IPS-18c (cell line): ENCODE data around the gene DHRS7B.
"Not testable (repeated sequence)": the region's sequence is repeated elsewhere in the genome, so short reads cannot be mapped to it uniquely, and the experiment has no call there.

Experiments used
- H3K4me3 ChIP-seq: 2 replicates; pipeline ENCODE4 v1.7.0; 2013; ENCODE audit warnings: low read depth, mild to moderate bottlenecking, low read length, moderate library complexity; ENCODE audit not compliant: insufficient read depth
- H3K9me3 ChIP-seq: one replicate; pipeline ENCODE4 v1.6.1; 2013; ENCODE audit warnings: mild to moderate bottlenecking, low read length, moderate library complexity; ENCODE audit not compliant: control insufficient read depth, insufficient read depth

Gene DHRS7B

DNA sequence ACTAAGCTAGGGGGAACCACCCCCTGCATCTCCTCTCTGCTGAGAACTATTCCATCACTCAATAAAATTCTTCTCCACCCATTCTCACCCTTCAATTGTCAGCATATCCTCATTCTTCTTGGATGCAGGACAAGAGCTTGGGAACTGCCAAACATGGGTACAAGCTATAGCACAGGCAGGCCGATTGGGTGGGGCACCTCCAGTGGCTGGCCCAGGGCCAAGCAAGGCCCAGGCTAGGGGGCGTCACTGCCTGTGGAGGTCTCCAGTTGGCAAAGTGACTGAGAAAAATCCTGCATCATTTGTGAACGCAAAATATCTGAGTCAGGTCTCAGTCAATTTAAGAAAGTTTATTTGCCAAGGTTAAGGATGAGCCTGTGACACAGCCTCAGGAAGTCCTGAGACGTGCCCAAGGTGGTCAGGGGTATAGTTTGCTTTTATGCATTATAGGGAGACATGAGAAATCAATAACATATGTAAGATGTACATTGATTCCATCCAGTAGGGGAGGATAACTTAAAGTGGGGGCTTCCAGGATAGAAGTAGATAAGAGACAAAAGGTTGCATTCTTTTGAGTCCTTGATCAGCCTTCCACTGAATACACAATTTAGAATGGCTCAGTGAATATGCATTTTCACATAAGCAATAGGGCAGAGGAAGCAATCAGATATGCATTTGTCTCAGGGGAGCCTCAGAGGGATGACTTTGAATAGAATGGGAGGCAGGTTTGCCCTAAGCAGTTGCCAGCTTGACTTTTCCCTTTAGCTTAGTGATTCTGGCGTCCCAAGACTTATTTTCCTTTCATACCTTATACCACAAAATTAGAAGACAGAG lies 21.5 kb upstream of the DHRS7B start:
- H3K9me3 ChIP-seq: no peaks in the 10 kb centered on the region
- H3K4me3 ChIP-seq: no peak overlapping the region

DNA sequence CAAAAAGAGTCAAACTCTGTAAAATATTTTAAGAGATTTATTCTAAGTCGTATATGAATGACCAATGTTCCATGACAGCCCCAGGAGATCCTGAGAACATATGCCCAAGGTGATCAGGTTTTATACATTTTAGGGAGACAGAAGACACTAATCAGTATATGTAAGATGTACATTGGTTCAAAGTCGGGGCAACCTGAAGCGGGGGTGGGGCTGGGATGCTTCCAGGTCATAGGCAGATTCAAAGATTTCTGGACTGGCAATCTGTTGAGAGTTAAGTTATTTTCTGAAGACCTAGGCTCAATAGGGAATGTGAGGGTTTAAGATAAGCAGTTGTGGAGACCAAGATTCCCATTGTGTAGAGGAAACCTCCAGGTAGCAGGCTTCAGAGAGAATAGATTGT lies 20.4 kb upstream of the DHRS7B start:
- Histone ChIP-seq H3K4me3 (no peak overlapping the region), H3K9me3 (no peaks in the 10 kb centered on the region)

DNA sequence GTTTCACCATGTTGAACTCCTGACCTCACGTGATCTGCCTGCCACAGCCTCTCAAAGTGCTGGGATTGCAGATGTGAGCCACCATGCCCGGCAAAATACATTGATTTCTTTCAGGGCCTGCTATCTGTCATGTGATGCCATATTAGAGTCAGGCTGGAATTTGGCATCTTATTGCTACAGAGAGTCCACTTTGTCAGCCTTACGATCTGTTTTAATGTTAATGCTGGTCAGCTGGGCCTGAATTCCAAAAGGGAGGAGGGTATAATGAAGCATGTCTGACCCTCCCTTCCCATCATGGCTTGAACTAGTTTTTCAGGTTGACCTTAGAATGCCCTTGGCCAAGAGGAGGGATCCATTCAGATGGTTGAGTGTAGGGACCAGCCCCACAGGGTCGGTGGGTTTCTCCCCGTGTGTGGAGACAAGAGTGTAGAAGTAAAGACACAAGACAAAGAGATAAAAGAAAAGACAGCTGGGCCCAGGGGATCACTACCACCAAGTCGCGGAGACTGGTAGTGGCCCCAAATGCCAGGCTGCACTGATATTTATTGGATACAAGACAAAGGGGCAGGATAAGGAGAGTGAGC lies 19.6 kb upstream of the DHRS7B start:
- not testable (repeated sequence) for H3K4me3 ChIP-seq, H3K9me3 ChIP-seq

DNA sequence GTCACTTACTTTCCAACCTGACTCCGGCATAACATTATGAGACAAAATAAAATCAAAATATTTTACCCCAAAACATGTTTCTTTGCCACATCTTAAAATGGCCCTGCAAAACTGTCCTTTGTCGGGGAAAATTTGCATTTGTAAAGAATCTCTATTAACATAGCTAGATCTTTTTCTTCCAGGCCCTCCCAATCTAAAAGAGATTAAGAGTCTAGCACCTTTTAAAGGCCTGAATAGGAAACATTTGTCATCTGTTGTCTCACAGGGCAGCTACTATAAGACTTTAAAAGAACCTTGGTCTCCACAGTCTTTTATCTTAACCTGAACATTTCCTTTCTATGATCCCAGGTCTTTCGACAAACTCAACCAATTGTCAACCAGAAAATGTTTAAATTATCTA lies 18.1 kb upstream of the DHRS7B start:
- Histone ChIP-seq H3K4me3 (no peak overlapping the region), H3K9me3 (no peaks in the 10 kb centered on the region)

DNA sequence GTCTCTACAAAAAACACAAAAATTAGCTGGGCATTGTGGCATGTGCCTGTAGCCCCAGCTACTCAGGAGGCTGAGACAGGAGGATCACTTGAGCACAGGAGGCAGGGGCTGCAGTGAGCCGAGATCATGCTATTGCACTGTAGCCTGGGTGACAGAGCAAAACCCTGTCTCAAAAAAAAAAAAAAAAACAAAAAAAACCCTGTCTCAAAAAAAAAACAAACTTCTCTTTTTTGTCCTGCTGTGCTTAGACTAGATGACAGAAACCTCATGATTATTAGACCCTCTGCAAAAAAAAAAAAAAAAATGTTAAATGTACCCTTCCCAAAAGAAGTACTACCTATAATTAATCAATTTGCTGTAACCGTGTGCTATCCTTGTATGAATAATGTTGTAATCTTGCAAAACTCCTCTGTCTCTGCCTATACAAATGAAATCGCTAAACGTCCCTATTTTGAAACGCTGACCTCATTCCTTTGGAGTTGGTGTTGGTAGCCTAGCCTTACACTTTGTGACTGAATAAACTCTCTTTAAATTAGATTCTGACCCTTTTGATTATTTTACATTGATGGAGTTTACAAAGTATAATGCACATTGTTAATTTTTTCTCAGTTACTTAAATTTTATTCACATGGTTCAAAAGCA lies 13.6 kb upstream of the DHRS7B start:
- Histone ChIP-seq H3K4me3 (no peak overlapping the region), H3K9me3 (no peaks in the 10 kb centered on the region)

DNA sequence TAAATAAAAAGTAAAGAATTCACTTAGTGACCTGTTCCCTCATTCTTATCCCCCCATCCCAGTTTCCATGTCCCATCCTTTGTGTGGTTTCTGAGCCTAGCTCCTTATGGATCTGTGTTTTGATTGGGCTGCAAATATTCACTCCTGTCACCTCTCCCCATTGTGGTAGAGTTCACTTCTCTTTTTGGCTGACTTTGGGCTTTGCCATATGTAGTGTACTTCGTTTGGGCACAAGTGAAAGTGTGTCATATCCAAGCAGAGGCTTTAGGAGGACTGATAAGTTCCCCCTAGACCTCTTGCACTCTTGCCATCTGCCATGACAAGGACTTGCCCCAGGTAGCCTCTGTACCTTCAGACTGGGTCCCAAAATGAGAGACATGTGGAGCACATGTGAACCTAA lies 13.0 kb upstream of the DHRS7B start:
- Histone ChIP-seq H3K9me3 (no peaks in the 10 kb centered on the region), H3K4me3 (no peak overlapping the region)

DNA sequence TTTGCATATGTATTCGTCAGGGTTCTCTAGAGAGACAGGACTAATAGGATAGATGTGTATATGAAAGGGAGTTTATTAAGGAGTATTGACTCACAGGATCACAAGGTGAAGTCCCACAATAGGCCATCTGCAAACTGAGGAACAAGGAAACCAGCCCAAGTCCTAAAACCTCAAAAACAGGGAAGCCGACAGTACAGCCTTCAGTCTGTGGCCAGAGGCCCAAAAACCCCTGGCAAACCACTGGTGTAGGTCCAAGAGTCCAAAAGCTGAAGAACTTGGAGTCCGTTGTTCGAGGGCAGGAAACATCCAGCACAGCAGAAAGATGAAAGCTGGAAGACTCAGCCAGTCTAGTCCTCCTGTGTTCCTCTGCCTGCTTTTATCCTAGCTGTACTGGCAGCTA lies 12.0 kb upstream of the DHRS7B start:
- not testable (repeated sequence) for H3K4me3 ChIP-seq, H3K9me3 ChIP-seq

DNA sequence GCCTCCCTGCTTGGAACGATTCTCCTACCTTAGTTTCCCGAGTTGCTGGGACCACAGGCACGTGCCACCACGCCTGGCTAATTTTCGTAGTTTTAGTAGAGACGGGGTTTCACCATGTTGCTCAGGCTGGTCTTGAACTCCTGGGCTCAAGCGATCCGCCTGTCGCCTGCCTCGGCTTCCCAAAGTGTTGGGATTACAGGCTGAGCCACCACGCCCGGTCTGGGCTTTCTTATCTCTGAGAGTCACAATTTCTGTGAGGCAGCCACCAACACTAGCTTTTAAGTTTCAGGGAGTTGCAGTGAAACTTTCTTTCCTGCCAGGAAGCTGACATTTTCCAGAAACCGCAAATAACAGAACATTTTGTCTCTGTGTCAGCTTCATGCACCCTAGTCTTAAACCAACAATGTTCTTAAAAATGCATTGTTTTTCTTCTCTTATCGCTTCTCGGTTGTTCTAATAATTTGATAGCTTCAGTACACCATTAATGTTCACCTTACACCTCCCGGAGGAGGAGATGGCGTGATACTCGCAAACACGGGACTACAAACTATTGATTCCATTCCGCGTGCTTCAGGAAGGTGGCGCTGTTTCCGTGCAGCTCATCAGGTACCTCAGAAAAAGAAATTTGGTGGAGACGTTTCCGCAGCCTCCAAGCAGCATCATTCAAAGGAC lies 7.4 kb upstream of the DHRS7B start:
- Histone ChIP-seq H3K4me3 (no peak overlapping the region), H3K9me3 (no peaks in the 10 kb centered on the region)

DNA sequence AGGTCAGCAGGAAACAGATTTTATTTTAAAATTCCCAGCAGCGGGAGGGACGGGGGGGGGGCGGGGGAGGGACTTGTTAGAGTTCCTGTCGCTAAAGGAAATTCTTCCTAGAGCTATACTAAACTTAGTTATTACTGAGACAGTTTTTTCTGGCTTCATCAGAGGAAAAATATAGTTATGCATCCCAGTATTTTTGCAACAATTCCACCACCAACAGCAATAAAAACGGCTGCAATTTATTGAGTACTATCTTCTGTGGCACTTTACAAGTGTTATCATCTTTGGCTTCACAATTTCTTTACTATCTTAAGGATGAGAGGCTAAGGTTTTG lies 6.9 kb upstream of the DHRS7B start:
- Histone ChIP-seq H3K9me3 (no peaks in the 10 kb centered on the region), H3K4me3 (no peak overlapping the region)

DNA sequence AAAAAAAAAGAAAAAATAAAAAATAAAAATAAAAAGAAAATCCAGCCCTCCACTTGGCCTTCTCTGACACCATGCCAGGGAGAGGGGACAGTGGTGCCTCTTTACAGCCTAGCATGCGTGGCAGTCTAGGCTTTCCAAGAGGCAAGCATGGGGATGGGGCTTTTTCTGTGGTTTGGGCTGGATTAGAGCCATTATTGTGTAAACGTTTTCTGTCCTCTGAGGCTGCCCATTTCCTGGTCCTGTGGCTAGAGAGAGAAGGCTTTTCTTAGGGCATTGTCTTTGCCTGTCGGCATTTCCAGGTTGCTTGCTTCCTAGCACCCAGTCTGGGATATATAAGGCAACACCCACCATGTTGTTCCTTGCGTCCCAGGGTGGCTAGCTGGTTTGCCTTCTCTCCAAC lies 2.7 kb upstream of the DHRS7B start:
- no peaks in the 10 kb centered on the region for H3K9me3 ChIP-seq
- H3K4me3 ChIP-seq: no peak overlapping the region

DNA sequence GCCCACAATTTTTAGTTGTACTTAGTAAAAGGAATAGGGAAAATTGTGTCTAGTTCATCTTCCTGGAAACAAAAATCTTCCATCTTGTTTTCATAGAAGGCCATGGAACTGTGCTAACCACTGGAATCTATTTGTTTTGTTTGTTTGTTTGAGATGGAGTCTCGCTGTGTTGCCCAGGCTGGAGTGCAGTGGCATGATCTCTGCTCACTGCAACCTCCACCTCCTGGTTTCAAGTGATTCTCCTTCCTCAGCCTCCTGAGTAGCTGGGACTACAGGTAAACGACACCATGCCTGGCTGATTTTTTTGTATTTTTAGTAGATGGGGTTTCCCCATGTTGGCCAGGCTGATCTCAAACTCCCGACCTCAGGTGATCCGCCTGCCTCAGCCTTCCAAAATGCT lies 2.2 kb upstream of the DHRS7B start:
- not testable (repeated sequence) for H3K4me3 ChIP-seq, H3K9me3 ChIP-seq

DNA sequence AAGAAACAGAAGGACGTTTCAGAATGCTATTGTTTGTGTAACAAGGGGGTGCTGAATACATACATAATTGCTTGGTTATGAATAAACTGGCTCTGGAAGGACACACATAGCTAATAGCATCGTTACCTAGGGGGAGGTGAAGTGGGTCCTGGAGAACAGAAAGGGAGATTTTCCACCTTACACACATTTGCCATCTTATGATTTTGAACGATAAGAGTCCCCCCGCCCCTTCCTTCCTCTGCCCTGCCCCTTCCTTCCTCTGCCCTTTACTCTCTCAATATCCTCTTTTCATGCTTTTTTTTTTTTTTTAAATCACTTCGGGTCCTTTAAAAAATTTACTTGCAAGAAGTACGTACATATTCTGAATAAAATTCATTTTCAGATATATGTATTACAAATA lies 902 bp upstream of the DHRS7B start:
- H3K4me3 ChIP-seq: no peak overlapping the region
- H3K9me3 ChIP-seq: no peaks in the 10 kb centered on the region

DNA sequence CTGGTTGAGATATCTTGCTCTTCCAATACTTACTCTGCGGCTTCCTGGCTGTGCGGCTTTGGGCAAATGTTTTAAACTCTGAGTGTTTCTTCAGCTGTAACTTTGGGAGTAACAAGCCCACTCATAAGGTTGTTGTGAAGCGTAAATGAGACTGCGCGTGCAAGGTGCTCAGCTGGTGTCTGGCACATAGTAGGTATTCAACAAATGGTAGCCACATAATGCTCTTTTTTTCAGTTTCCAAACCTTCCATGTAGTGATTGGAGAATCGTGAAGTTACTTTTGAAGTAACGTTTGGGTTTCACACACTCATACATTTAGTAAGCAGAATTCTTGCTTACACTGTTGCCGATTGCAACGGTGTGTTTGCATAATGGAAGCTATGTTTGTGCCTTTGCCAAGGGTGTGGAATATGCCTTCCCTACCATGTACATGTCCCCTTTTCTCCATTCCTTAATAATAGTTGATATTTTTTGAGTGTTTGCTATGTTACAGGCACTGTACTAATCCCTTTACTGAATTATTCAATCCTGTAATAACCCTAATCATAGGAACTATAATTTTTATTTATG lies 829 bp downstream of the DHRS7B start:
- Histone ChIP-seq H3K4me3 (peak overlapping the region; percentile 94), H3K9me3 (no peaks in the 10 kb centered on the region)

DNA sequence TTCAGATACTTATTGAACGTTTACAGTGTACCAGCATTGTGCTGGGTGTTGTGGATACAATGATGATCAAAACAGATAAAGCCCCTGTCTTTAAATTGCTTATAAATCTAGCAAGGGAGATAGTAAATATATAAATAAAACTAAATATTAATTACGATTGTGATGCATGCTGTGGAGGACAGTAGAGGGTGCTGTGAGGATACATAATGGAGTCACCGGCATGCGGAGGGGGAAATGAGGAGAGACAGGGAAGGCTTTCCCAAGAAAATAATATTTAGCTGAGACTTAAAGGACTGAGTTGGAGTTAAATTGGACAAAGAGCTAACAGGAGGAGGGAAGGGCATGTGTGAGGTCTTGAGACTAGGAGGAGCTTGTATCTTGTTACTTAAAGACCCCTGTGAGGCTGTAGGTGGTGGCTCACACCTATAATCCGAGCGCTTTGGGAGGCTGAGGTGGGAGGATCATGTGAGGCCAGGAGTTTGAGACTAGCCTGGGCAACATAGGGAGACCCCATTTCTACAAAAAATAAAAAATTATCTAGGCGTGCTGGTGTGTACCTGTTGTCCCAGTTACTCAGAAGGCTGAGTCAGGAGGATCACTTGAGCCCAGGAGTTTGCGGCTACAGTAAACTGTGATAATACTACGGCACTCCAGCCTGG lies 2.4 kb downstream of the DHRS7B start:
- H3K4me3 ChIP-seq: no peak overlapping the region

DNA sequence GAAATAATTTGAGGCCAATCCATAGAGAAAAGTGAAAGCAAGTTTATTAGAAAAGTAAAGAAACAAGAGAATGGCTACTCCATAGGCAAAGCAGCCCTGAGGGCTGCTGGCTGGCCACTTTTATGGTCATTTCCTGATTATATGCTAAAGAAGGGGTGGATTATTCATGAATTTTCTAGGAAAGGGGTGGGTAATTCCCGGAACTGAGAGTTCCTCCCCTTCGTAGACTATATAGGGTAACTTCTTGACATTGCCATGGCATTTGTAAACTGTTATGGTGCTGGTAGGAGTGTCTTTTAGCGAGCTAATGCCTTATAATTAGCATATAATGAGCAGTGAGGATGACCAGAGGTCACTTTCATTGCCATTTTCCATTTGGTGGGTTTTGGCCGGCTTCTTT lies 4.4 kb downstream of the DHRS7B start:
- no peak overlapping the region for H3K4me3 ChIP-seq
- peaks cover under 1% of the 10 kb centered on the region for H3K9me3 ChIP-seq

More for the DNA sequence above, 2.4 kb downstream of the DHRS7B start:
- no peaks in the 10 kb centered on the region for H3K9me3 ChIP-seq

DNA sequence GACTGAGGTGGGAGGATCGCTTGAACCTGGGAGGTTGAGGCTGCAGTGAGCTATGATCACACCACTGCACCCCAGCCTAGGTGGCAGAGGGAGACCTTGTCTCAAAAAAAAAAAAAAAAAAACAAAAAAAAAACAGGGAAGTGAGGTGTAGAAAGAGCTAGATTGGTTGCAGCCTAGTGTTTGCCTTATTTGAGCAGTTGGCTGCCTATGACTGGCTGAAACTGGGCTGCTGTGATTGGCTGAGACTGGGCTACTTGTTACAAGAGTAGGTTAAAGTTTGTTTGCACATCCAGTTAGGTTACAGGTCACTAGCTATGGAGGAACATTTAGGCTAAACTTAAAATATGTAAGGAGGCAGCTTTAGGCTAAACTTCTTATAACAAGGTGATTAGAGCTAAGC lies 5.7 kb downstream of the DHRS7B start:
- no peak overlapping the region for H3K4me3 ChIP-seq
- H3K9me3 ChIP-seq: peaks cover 7% of the 10 kb centered on the region

DNA sequence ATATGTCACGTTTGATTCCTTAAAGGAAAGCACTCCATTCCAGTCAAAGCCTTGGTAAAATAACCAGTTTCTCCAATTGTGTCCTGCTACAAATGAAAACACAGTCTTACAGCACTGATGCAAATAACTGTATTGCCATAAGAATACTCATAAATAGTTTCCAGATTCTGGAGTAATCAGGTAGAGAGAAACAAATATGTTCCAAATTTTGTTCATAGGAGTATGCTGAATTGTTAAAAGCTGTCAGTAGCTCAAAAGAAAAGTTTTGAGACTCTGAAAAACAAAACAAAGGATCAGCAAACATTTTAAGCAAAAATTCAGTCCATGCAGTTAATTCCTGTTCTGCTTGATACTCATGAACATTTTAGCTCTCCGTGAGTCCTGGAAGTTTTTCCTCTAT lies 7.8 kb downstream of the DHRS7B start:
- Histone ChIP-seq H3K9me3 (peaks cover 13% of the 10 kb centered on the region), H3K4me3 (no peak overlapping the region)
